HG03139 (cell line): ENCODE data around the gene ATG16L1.

Experiments used
- ATAC-seq: cut with Tn5 transposase; IDR thresholded peaks from one replicate; pipeline ENCODE4 v1.9.1; 2021; ENCODE audit not compliant: unreplicated experiment

ATG16L1 gene

DNA sequence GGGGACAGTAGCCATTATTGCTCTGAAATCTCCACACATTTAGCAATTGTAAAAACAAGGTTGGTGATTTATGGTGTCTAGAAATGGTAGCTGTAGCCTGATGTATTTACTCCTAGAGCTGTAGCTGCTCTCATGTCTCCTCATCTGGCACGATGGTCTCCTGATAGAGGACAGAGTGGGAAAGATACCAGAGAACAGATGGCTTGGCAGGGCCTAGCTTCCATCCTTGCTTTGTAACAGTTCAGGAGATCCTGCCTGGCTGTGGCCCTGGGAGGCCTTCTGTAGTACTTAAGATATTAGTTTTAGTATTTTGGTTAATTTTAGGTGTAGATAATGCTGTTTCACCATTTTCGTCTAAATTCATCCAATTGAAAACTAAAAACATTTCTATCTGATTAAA is 6.7 kb downstream of the ATG16L1 start:
- no peak for ATAC-seq

DNA sequence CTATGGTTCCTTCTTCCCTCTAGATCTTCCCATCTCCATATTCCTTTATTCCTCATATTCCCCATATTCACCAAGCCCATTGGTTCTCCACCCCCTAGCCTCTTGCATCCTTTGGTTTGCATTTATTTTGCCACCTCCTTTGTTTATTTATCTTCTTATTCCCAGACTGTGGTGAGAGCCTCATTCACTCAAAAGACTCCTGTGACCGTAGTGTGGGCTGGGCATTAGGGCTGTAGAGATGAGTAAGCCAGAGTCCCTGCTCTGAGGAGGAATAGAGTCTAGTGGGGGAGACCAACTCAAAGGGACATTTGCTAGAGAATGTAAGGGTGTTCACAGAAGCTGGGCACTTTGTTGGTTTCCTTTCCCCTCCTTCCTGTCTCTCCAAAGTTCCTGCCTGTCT is 8.3 kb downstream of the ATG16L1 start:
- ATAC-seq = no peak

DNA sequence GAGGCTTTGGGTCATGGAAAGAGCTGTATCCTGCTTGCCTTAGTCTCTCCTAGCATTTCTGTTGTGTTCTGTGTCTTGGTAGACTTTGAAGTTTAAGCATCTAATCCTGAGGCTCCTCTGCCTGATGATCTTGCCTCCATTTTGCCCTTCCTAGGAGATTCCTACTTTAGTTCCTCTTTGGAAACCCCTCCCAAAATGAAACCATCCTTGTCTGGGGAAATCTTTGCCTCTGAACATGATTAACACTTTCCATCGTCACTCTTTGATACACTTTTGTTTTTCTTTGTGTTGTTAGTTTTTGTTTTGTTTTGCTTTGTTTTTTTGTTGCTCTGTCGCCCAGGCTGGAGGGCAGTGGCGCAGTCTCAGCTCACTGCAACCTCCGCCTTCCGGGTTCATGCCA is 9.2 kb downstream of the ATG16L1 start:
- ATAC-seq = no peak

DNA sequence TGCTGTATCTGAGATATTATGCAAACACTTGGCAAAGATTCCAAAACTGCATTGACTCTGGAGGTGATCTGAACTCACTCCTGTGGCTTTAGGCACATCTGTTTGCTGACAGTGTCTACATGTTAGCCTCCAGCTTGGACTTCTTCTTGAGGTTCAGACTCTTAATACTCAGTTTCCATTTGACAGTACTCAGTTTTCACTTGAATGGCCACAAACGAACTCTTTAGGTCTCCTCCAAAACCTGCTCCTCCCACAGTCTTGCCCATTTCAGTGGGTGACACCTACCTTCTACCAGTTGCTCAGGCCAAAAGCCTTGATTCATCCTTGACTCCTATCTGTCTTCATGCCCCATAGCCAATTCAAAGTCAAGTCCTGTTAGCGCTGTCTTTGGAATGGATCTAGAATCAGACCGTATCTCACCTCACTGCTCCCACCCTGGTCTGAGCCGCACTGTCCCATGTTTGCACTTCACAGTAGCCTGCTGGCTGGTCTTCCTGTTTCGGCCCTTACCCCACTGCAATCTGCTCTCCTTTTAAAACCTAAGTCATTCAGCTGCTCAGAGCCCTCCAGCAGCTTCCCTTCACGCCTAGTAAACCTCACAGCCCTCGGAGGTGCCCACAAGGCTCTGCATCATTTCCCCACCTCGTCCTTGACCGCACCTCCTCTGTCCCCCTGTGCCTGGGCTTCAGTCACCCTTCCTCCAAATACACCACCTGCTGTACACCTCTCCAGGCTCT is 10.5 kb downstream of the ATG16L1 start:
- ATAC-seq = no peak

DNA sequence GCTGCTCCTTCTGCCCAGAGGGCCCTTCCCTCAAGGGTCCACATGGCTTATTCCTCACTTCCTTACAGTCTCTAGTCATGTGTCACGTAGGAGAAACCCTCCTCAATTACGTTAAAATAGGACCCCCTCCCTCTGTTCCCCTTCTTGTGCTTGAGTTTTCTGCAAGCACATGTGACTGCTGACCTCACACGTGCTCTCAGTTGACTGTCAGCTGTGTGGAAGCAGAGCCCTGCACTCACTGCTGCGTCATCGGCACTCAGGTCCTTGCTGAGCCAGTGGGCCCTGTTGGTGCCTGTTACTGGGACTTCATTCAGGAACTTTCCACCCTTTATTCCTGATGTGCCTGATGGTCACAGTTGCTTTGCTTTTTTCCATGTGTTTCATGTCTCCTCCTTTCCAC is 11.1 kb downstream of the ATG16L1 start:
- no peak for ATAC-seq

DNA sequence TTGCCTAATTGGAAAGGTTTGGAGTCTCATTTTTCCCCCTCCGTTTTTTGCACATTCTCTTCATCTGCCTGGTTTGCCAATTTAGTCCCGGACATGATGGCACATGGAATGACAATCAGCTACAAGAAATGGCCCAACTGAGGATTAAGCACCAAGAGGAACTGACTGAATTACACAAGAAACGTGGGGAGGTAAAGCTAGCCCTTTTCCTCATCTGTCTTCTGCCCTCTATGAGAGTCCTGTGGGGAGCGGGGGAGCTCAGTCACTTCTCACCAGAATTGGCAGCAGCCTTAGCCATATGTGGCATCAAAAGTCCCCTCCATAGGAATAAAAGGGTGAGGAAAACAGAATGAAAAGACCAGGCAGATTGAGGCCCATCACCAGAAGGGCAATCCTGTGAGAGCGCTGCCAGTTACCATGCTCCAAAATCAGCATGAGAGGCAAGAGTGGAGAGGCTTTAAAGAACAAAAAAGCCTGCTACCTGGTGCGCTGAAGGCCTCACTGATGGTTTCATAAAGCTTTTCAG is 11.6 kb downstream of the ATG16L1 start:
- ATAC-seq = no peak

DNA sequence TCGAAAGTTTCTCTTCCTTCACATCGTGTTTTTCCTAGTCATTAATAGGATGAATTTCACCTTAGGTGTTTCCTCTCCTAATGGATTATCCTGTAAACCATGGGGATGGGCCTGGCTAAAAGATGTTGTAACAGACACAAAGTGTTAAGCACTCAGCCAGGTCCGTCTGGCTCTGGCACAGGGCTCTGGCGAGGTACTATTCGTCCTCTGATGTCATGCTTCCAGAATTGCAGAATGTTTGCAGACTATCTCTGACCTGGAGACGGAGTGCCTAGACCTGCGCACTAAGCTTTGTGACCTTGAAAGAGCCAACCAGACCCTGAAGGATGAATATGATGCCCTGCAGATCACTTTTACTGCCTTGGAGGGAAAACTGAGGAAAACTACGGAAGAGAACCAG is 13.2 kb downstream of the ATG16L1 start:
- ATAC-seq = no peak

DNA sequence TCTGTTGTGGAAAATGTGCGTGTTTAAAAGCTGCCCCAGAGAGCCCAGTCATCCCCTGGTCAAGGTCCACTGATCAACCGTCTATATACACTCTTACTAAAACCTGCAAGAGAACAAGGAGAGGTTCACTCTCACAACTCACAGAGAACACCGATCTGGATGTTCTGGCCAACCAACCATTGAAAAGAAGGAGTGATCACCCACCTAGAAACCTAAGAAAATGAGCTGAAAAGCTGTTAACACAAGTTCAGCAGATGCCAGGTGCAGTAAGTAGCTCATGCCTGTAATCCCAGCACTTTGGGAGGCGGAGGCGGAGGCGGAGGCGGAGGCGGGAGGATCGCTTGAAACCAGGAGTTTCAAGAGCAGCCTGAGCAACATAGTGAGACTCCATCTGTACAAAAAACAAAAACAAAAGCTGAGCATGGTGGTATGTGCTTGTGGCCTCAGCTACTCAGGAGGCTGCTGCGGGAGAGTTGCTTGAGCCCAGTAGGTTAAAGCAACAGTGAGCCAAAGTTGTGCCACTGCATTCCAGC is 14.5 kb downstream of the ATG16L1 start:
- no peak for ATAC-seq

DNA sequence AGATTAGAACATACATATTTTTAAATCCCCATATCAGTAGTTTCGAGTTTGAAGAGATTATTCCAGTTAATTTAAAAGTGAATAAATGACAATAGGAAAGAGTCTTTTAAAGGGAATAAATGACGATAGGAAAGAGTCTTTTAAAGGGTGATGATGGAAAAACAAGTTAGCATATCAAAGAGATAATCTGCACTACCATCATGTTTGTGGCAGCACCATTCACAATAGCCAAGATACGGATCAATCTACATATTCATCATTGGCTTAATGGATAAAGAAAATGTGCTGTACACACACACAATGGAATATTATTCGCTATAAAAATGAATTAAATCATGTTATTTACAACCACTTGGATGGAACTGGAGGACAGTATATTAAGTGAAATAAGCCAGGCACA is 15.0 kb downstream of the ATG16L1 start:
- no peak for ATAC-seq

DNA sequence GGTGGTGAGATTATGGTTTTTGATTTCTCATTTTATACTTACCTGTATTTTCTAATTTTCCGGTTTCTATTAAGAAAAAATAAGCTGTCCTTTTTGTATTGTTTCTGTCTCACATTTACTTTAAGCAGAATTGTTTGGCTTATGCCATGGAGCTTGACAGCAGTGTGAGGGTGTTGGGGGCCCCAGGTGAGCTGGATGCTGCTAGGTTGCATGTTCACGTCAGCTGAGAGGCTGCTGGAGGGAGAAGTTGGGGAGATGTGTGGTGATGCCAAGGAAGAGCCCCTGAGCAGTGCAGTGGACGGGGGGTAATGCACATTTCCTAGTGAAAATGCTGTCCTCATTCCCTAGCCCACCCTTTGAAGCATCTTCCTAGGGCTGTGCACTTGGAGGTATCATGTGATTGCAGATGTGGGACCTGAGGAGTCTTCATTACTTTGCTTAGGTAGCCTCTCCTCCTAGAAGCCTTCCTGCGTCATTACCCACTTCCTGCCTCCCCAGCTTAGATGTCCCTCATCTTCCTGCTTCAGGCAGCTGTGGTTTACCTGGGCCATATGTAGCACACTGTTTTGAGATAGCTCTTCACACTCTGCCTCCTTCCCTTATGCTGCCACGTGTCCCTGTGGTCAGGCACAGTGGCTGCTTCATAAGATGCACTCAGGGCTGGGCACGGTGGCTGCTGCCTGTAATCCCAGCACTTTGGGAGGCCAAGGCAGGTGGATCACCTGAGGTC is 16.2 kb downstream of the ATG16L1 start:
- ATAC-seq = peak; percentile 89

DNA sequence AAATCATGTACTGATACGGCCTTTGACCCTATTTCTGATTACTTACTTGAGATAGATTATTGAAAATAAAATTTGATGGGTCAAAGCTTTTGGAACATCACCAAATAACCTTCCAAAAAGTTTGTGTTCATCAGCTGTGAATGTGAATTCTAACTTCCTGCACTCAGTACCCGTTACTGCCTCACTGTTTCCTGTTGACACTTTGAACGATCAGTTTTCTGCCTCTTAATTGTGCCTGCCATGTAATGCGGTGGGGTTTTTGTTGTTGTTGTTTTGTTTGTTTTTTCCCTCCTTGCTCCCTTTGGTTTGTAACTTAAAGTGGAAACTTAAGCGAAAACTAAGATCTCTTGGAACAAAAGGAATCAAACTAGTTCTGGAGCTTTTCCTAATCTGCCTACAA is 18.9 kb downstream of the ATG16L1 start:
- ATAC-seq = no peak

DNA sequence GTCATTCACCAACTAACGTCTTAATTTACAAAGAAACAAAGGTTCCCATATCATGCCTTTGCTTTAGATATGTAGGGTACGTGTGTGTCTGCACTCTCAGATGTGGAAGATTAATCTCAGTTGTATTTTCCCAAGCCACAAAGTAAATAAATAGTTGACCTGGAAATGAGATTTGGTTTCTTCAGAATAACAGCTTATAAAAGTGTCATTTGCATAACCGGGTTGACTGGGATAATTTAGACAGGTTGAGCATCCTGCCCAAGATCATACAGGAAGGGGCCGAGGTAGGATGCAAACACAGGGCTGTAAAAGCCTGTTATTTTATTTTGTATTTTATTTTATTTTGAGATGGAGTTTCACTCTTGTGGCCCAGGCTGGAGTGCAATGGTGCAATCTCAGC is 19.5 kb downstream of the ATG16L1 start:
- ATAC-seq = no peak

DNA sequence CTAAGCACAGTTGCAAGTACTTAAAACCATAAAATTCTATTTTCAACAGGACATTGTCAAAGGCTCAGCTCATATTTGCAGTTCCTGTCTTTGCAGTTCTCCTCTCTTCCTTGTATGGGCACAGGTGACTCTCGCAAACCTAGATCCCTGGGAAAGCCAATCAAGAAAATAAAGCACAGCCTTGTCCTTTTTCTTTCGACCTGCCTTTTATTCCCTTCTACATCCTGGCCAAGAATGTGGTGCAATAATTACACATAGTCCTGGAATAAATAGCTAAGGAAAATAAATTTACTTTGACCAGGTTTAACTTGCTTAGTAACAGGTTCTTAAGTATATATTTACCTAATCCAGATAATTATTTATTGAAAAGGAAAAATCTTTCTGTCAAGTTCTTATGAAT is 20.2 kb downstream of the ATG16L1 start:
- ATAC-seq = no peak

DNA sequence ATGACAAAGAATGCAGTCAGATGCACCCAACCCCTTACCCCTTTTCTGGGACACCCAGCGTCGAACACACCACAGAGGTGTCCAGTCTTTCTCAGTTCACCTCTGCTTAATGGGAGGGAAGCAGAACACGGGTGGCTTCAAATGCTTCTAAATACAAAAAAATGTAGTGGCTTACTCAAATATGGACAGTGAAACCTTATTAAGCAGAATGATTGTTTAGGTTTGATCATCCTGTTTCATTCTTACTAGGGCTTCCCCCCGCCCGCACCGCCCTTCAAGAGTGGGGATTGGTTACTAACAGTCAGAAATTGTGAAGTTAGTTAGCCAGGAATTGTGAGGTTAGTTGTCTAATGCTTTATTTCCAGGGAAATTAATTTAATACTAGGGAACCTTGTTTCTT is 21.6 kb downstream of the ATG16L1 start:
- no peak for ATAC-seq

DNA sequence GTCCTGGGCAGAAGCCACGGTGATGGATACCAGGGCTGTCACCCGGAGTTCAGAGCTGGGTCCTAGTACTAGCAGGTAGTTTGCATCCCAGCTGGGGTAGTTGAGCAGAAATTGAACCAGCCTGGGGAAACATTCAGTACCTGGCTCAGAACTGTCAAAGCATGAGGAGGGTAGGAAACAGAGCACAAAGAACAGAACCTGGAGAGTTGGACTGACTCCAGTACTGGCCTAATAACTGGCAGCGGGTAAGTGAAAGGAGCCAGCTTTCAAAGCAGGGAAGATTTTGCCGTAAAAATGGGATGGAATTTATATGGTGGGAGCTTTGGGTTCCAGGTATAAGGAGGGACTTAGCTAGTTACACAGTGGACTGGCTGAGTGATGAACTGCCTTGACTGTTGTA is 23.8 kb downstream of the ATG16L1 start:
- no peak for ATAC-seq

DNA sequence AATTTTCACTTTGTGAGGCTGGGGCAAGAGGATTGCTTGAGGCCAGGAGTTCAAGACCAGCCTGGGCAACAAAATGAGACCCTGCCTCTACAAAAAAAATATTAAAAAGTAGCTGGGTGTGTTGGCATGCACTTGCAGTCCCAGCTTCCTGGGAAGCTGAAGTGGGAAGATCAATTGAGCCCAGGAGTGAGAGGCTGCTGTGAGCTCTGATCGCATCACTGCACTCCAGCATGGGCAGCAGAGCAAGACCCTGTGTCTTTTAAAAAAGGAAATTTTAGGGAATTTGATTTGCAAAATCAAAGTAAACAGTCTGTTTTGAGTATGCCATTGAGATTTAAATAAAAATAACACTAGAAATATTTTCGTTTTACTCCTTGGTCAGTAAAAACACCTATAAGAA is 27.4 kb downstream of the ATG16L1 start:
- no peak for ATAC-seq

DNA sequence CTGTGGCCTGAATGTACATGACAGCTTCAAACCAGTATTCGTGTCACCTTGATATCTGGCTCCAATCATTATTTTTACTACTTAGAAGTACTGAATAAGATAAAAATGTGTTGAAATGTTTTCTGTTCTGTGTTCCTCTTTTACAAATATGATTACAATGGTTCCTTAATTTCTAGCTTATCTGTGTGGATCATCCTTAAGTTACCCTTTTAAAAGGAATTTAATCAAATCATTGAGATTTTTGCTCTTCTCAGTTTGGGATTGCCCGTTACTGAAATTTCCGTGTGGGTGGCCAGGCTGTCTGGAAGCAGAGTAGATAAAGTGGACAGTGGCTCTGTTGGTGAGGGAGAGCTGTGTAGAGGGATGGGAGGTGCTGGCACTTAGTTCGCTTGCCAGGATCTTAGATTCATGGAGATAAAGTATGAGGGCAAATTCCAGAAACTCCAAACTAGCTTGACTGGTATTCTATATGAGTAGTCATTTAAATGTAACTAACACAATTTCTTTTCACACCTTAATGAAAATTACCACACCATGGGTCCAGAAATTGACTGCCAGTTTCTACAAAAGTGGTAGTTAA is 28.7 kb downstream of the ATG16L1 start:
- ATAC-seq = no peak

DNA sequence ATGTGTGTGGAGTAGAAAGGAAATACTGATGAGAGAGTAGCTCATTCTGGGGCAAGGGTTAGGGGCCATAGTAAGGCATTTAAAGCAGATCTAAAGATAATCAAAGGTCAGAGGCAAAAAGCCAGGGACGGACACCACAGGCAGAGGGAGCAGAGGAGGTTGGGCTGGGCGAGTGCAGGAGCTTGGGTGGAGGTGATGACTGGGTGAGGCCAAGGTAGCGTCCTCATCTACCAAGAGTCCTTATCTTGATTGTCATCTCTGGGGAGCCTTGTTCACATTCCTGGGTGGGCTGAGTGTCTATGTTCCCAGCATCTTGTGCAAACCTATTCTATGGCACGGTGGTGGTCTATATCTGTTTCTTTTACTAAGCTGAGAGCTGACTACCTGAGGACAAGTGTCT is 30.1 kb downstream of the ATG16L1 start:
- no peak for ATAC-seq

DNA sequence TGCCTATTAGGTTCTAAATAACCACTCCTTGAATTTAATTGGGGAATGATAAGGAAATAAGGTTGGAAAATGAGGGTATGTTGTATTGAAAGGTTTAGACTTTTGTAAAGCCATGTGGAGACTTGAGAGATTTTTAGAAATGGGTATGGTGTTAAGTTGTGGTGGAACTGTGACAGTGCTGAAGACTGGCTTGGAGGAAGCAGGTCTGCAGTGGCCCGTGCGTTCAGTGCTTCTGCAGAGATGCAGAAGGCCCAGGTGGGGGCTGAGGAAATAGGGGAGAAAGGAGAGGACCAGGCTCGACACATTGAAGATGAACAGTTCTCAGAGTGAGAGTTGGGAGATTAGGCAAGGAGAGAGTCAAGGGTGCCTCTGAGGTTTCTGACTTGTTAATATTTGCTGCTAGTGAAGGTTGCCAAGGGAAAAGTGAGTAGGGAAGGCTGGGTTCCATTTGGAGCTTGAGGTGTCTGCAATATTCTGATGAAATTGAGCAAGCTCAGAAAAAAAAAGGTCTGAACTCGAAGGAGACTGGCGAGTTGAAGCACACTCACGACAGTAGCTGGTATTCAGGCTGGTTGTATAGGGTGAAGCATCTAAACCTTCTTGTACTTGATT is 30.6 kb downstream of the ATG16L1 start:
- ATAC-seq = no peak

DNA sequence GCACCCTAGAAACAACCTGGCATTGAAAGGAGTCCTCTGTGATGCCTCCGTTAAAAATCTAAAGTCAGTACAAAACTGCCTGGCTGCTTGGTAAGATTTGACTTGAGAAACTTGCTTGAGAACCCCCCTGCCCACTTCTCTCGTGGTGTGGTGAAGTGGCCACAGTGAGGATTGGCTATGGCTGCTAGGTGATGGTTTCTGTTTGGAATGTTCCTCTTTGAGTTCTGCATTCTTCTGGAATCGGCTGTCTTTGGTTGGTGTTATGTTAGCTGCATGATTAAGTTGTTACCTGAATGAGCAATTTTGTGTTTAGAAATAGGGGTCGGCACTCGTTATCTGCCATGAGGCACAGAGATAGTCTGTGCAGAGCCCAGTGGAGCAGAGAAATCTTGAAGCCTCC is 34.4 kb downstream of the ATG16L1 start:
- ATAC-seq = no peak

DNA sequence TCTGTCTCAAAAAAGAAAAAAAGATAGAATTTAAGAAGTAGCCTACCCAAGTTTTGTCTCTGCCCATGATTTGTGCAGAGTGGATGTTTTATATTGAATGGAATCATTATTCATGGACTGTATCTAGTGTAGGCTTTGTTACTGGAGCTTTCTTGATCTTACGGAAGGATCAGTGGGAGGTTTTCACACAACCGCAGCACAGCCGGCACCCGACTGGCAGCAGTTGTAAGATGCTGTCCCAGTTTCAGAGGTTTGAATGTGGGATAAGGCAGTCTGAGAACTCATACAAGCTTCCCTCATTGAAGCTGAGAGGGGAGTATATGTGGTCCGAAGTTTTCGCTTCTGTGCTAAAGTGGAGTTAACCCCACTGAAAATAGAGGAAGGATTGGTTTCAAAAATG is 36.4 kb downstream of the ATG16L1 start:
- no peak for ATAC-seq

DNA sequence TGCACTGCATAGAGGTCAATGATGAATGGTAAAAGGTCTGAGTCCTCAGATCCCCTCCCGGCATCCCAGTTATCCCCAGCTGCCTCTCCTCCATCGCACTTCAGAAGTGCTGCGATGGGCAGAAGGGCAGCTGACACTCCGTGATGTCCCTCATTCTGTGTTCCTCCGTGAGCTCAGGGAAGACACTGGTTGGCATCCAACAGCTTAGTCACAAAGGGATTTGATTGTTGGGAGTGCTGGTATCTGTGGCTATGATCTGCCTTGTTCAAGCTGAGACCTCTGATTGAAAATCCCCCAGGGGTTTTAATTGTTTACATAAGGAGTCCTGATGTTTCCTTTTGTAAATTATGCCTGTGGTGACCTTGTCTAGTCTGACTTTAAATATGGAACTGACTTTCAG is 37.2 kb downstream of the ATG16L1 start:
- no peak for ATAC-seq
